ENCODE data around the gene ALK. TPM values are rescaled to one million over a fixed set of nuclear protein-coding genes. Genes with fewer than 3 reads are reported as not detected.

Gene ALK
- total RNA-seq, 1 donor from 2014 or later = 1.1 TPM

- no peak overlapping the region for H3K27ac ChIP-seq
- H3K27me3 ChIP-seq (ENCODE audit: low read depth) = no peaks in the 10 kb centered on the region
- H3K36me3 ChIP-seq = no peaks in the 10 kb centered on the region
- TF ChIP-seq CTCF (IDR thresholded peaks at IDR 0.05) = no peak
- H3K9me3 ChIP-seq = no peaks in the 10 kb centered on the region
- no peaks in the 10 kb centered on the region for H3K4me1 ChIP-seq
- DNase-seq (no peak), ATAC-seq (no peak)
- no peak overlapping the region for H3K4me3 ChIP-seq
- intact Hi-C loops (cut with DNase I) = no loop called here
Measured at GRCh38 chr2:29620890-29621289, 300.5 kb downstream of the ALK start.

GRCh38 chr2:29619689-29620088 is 301.7 kb downstream of the ALK start:
- no peaks in the 10 kb centered on the region for H3K4me1 ChIP-seq
- no peaks in the 10 kb centered on the region for H3K36me3 ChIP-seq
- DNase-seq (no peak), ATAC-seq (no peak)
- no peak overlapping the region for H3K27ac ChIP-seq
- intact Hi-C loops (cut with DNase I) = no loop called here
- TF ChIP-seq CTCF (IDR thresholded peaks at IDR 0.05) = no peak
- no peak overlapping the region for H3K4me3 ChIP-seq
- no peaks in the 10 kb centered on the region for H3K9me3 ChIP-seq
- H3K27me3 ChIP-seq (ENCODE audit: low read depth) = no peaks in the 10 kb centered on the region

- no peaks in the 10 kb centered on the region for H3K36me3 ChIP-seq
- intact Hi-C loops (cut with DNase I) = no loop called here
- no peaks in the 10 kb centered on the region for H3K27me3 ChIP-seq (ENCODE audit: low read depth)
- H3K9me3 ChIP-seq = no peaks in the 10 kb centered on the region
- ATAC-seq (no peak), DNase-seq (no peak)
- no peak overlapping the region for H3K27ac ChIP-seq
- no peak for TF ChIP-seq CTCF (IDR thresholded peaks at IDR 0.05)
- H3K4me3 ChIP-seq = no peak overlapping the region
- H3K4me1 ChIP-seq = no peaks in the 10 kb centered on the region
Measured at GRCh38 chr2:29618024-29618423, 303.4 kb downstream of the ALK start.

GRCh38 chr2:29617351-29617750 is 304.0 kb downstream of the ALK start:
- no peak for DNase-seq
- TF ChIP-seq CTCF (IDR thresholded peaks at IDR 0.05) = no peak
- H3K4me3 ChIP-seq = no peak overlapping the region
- no peaks in the 10 kb centered on the region for H3K9me3 ChIP-seq
- no peaks in the 10 kb centered on the region for H3K36me3 ChIP-seq
- no peaks in the 10 kb centered on the region for H3K4me1 ChIP-seq
- H3K27me3 ChIP-seq (ENCODE audit: low read depth) = no peaks in the 10 kb centered on the region
- H3K27ac ChIP-seq = no peak overlapping the region
- intact Hi-C loops (cut with DNase I) = no loop called here
- no peak for ATAC-seq

- no peaks in the 10 kb centered on the region for H3K4me1 ChIP-seq
- H3K27ac ChIP-seq = no peak overlapping the region
- ATAC-seq (no peak), DNase-seq (no peak)
- no peaks in the 10 kb centered on the region for H3K9me3 ChIP-seq
- H3K27me3 ChIP-seq (ENCODE audit: low read depth) = no peaks in the 10 kb centered on the region
- H3K36me3 ChIP-seq = no peaks in the 10 kb centered on the region
- H3K4me3 ChIP-seq = no peak overlapping the region
- intact Hi-C loops (cut with DNase I) = no loop called here
- TF ChIP-seq CTCF (IDR thresholded peaks at IDR 0.05) = no peak
Measured at GRCh38 chr2:29616569-29616968, 304.8 kb downstream of the ALK start.

- H3K27ac ChIP-seq = no peak overlapping the region
- TF ChIP-seq CTCF (IDR thresholded peaks at IDR 0.05) = no peak
- intact Hi-C loops (cut with DNase I) = no loop called here
- ATAC-seq (no peak), DNase-seq (no peak)
- H3K4me3 ChIP-seq = no peak overlapping the region
- H3K4me1 ChIP-seq = no peaks in the 10 kb centered on the region
- H3K9me3 ChIP-seq = no peaks in the 10 kb centered on the region
- no peaks in the 10 kb centered on the region for H3K36me3 ChIP-seq
- no peaks in the 10 kb centered on the region for H3K27me3 ChIP-seq (ENCODE audit: low read depth)
Measured at GRCh38 chr2:29615841-29616240, 305.5 kb downstream of the ALK start.
